Activated CD8-positive, alpha-beta T cell treated with anti-CD3 and anti-CD28 coated beads for 36 hours (primary cell): Measurements from ENCODE around the gene HMG20B. TPM values are rescaled to one million over a fixed set of nuclear protein-coding genes. Genes with fewer than 3 reads are reported as not detected.

ENCODE experiments used
- ATAC-seq: fragments of 200-7000 bp; cut with Tn5 transposase; one replicate; pipeline ENCODE4 v1.10.0; 2021; ENCODE audit warnings: mild to moderate bottlenecking, moderate library complexity
- CTCF ChIA-PET: fragments of 350-600 bp; sonication (Branson Sonifier 250); formaldehyde crosslinking; loops from one replicate; lab custom pipeline; 2021; ENCODE audit warnings: antibody characterized with exemption; lab: Charles Lee
- POLR2A ChIA-PET: fragments of 350-600 bp; sonication (Branson Sonifier 250); formaldehyde crosslinking; loops from one replicate; lab custom pipeline; 2021; ENCODE audit warnings: antibody characterized with exemption; lab: Charles Lee
- DNase-seq: peaks from one replicate; pipeline ENCODE4 v3.0.0-alpha.2; 2020
- H3K27ac Mint-ChIP-seq: one replicate; pipeline ENCODE4 v1.8.0; 2021; ENCODE audit warnings: mild to moderate bottlenecking, mixed read lengths
- H3K27me3 Mint-ChIP-seq: one replicate; pipeline ENCODE4 v1.8.0; 2021; ENCODE audit warnings: mixed read lengths
- H3K36me3 Mint-ChIP-seq: one replicate; pipeline ENCODE4 v1.8.0; 2021; ENCODE audit warnings: low read depth, mixed read lengths
- H3K4me1 Mint-ChIP-seq: one replicate; pipeline ENCODE4 v1.8.0; 2021; ENCODE audit warnings: low read depth, mixed read lengths
- H3K4me3 Mint-ChIP-seq: one replicate; pipeline ENCODE4 v1.8.0; 2021; ENCODE audit warnings: mild to moderate bottlenecking, moderate library complexity, mixed read lengths
- H3K9me3 Mint-ChIP-seq: one replicate; pipeline ENCODE4 v1.8.0; 2021; ENCODE audit warnings: mixed read lengths
- CTCF ChIP-seq: fragments of 200-600 bp; IDR thresholded peaks from one replicate; pipeline ENCODE4 v1.8.0; 2022; ENCODE audit warnings: antibody characterized with exemption, mild to moderate bottlenecking
- intact Hi-C: fragments of 100-400 bp; cut with micrococcal nuclease; formaldehyde crosslinking; loops from one replicate; pipeline ENCODE4 v1.10.0; 2022
- total RNA-seq, 2 experiments: library from RNA; stranded (reverse); gene quantifications; one replicate each; pipeline ENCODE4 v1.2.3, GENCODE V29; 2021

The HMG20B gene
- total RNA-seq, 2 experiments from 2014 or later, result 42.7 to 47.3 TPM

DNA sequence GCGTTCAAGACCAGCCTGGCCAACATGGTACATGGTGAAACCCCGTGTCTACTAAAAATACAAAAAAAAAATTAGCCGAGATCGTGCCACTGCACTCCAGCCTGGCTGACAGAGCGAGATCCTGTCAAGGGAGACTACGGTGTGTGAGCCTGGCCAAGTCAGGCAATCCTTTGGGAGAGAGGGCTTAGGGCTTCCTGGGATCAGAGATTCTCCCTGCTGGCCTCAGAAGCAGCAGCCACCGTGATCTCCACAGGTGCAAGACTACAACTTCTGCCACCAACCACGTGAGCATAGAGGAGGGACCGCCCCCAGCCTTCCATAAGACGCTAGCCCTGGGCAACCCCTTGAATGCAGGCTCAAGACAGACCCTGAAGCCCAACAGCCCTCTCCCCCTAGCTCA lies 22.9 kb upstream of the HMG20B start:
- intact Hi-C loops, result no loop called here
- Mint-ChIP-seq H3K27me3 (no peaks in the 10 kb centered on the region), H3K36me3 (peaks cover 18% of the 10 kb centered on the region), H3K4me1 (peaks cover 32% of the 10 kb centered on the region), H3K27ac (no peak overlapping the region), H3K4me3 (no peak overlapping the region), H3K9me3 (no peaks in the 10 kb centered on the region)
- DNase-seq, result no peak
- no peak for TF ChIP-seq CTCF
- ChIA-PET CTCF (interaction anchor here (0.9 kb wide), 1 partner anchor 77 kb away, joined by 3 read pairs; no protein-coding TSS in a partner anchor), POLR2A (no interaction called here)
- ATAC-seq, result no peak

DNA sequence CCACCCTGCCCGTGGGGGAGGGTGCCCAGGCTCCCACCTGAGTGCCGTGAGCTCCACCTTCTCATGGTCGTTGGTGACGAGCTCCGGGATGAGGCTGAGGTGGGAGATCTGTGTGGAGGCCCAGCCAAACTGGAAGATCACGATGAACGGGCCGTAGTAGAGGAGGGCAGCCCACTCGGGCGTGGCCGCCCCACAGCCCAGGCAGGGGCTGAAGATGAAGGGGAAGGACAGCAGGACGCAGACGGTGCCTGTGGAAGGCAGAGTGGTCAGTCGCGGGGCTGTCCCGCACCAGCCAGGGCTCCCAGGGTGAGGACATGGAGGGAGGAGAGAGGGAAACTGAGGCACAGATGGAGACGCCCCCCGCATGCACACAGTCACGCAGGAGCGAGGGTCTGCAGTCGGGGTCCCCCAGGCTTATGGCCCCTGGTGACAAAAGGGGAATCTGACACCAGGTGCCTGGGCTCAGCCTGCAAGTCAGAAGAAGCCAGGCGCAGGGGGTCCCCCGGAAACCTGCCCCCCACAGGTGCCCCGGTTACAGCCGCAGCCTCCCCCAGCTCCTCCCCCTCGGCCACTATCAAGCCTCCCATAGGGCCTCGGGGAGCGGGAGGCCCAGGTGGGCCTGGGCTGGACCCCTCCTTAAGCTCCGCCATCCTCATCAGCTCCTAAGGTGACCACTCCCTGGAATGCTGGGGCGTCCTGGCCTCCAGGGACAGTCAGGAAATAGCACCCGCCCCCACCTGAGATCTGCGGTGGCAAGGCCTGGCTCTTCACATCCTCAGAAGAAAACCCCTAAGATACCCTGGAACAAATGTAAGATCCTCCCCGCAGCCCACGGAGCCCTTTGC lies 21.6 kb upstream of the HMG20B start:
- ChIA-PET CTCF (interaction anchor here (0.9 to 1.1 kb wide), 2 partner anchors 9 to 78 kb away, joined by 3 read pairs; no protein-coding TSS in a partner anchor), POLR2A (no interaction called here)
- Mint-ChIP-seq H3K27me3 (no peaks in the 10 kb centered on the region), H3K27ac (no peak overlapping the region), H3K9me3 (no peaks in the 10 kb centered on the region), H3K4me1 (peaks cover 31% of the 10 kb centered on the region), H3K4me3 (no peak overlapping the region), H3K36me3 (peaks cover 13% of the 10 kb centered on the region)
- TF ChIP-seq CTCF, result no peak
- DNase-seq, result no peak
- ATAC-seq, result no peak
- intact Hi-C loops, result no loop called here

DNA sequence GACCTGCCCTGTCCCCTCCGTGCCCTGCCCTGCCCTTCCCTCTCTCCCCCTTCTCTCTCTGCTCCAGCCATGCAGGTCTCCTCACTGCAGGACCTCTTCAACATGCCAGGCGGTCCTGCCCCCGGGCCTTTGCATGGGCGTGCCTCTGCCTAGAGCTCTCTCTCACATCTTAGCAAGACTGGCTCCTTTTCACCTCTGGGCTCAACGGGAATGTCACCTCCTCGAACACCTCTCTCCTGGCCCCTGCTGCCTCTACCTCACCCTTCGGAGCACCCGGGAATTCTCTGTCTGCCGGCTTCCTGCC lies 21.0 kb upstream of the HMG20B start:
- Mint-ChIP-seq H3K4me3 (no peak overlapping the region), H3K27ac (peak overlapping the region; percentile 63), H3K36me3 (peaks cover 14% of the 10 kb centered on the region), H3K4me1 (peaks cover 32% of the 10 kb centered on the region), H3K27me3 (no peaks in the 10 kb centered on the region), H3K9me3 (no peaks in the 10 kb centered on the region)
- ChIA-PET CTCF (no interaction called here), POLR2A (no interaction called here)
- intact Hi-C loops, result no loop called here
- no peak for TF ChIP-seq CTCF
- ATAC-seq, result no peak
- DNase-seq, result no peak

DNA sequence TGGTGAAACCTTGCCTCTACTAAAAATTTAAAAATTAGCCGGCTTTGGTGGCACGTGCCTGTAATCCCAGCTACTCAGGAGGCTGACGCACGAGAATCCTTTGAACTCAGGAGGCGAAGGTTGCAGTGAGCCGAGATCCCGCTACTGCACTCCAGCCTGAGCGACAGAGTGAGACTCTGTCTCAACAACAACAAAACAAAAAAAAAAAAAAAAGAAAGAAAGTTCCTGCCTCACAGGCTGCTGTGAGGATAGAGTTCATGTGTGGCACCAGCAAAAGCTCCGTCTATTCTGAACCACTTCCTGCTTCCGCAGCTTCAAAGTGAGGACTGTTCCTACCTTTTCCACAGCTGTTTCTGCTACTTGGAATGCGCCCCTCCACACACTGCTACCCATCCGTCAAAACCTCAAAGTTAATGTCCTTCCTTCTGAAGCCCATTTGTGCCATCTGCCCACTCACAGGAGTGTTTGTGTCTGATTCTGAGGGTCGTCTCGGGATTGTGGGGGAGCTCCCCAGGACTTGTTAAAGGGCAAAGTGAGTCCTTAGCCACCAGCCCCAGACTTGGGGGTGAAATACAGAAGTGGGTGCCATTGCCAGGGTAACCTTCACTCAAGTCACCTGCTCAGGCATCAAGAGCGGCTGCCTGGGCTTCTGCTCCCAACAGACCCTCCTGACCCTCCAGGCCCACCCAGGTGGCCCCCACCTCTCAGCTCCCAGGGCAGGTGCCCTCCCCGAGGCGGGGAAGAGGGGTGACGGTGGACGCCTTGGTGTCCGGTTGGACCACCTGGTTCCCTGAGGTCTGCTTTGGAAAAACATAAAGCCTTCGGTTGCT lies 18.3 kb upstream of the HMG20B start:
- intact Hi-C loops, result no loop called here
- Mint-ChIP-seq H3K27me3 (no peaks in the 10 kb centered on the region), H3K9me3 (no peaks in the 10 kb centered on the region), H3K36me3 (peaks cover 15% of the 10 kb centered on the region), H3K4me1 (peaks cover 36% of the 10 kb centered on the region), H3K27ac (peak overlapping the region; percentile 93), H3K4me3 (peak overlapping the region; percentile 92)
- no peak for TF ChIP-seq CTCF
- ChIA-PET CTCF (interaction anchor here (0.6 to 5.6 kb wide), 3 partner anchors 8 to 68 kb away, joined by 3 to 56 read pairs (median 3); no protein-coding TSS in a partner anchor), POLR2A (interaction anchor here (0.8 to 1.8 kb wide), 5 partner anchors 12 to 73 kb away, joined by 3 to 6 read pairs (median 3); partner anchors contain the start of genes GIPC3 and TEKTIP1)
- ATAC-seq (no peak), DNase-seq (peak; percentile 48)
